NCI-H226 (cell line): ENCODE data around the gene CRACDL.
"Not testable (repeated sequence)": the region's sequence is repeated elsewhere in the genome, so short reads cannot be mapped to it uniquely, and the experiment has no call there.

Experiments
- DNase-seq: peaks from one replicate; pipeline ENCODE4 v3.0.0-alpha.2; 2015

The CRACDL gene

GRCh38 chr2:98907385-98907784, 28.6 kb downstream of the CRACDL start:
- no peak for DNase-seq

- no peak for DNase-seq
These were observed 32.1 kb downstream of the CRACDL start for GRCh38 chr2:98903767-98904485.

DNA sequence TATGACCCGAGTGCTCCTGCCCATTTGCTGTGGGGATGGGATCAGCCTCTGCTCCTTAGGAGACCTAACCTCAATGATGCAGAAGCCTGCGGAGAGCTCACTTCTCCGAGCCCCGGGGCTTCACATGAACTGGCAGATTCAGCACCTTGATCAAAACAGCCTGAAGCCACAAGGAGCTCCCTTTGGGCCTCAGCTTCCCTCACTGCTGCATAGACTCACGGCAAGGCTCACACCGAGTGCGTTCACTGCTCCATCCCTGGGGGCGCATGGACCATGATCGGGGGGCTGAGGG, 33.0 kb downstream of the CRACDL start:
- DNase-seq: no peak

DNA sequence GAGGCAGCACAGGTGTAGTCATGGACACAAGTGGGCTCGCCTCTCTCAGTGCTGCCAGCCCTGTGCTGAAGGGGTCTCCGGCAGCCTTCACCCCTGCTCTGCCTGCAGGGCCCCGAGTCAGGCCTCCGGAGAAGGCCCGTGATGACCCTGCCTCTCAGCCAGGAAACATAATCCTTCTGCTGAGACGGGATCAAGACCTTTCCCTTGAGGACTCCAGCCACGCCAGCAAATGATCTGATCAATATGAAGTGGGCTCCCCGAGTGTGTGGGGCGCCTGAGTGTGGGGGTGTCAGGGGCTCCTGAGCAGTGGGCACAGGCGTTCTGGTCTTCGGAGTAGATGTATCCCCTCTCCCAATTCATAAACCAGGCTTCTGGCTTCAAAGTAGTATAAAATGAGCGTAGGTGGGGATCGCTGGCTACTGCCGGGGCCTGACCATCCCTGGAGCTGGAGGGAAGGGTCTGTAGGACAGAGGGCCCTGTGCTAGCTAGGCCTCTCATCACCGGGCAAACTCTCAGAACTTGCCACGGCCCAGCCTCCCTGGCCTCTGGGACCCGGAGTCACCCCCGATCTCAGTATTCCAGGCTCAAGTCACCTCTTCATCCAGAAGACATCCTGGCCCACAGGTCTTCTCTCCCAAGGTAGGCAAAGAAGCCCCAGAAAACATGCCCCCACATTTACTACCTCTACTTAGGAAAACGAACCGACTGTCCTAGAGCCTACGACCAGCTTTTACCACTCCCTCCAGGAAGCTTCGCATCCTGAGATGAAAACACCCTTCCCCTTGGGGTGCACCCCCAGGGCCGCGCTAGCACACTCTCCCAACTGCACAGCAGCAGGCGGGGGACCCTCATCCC, 33.6 kb downstream of the CRACDL start:
- no peak for DNase-seq

- no peak for DNase-seq
These were observed 34.3 kb downstream of the CRACDL start for GRCh38 chr2:98901702-98902101.

DNA sequence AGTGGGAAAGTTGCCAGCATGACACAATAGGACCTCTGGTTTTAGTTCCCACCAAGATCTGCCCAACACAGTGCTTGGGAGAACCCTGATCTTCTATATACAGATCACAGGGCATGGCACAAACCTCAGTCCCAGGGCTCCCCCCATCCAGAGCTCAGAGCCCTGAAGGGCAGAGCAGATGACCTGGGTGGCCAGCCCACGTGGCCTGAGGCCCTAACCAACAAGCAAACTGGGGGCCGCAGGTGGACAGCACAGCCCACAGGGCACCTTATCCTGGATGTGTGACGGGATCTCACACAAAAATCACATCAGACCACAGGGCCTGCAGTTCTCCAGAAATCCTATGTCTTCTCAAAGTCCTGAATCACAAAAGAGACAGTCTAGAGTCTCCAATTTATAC, 34.7 kb downstream of the CRACDL start:
- DNase-seq: no peak

DNA sequence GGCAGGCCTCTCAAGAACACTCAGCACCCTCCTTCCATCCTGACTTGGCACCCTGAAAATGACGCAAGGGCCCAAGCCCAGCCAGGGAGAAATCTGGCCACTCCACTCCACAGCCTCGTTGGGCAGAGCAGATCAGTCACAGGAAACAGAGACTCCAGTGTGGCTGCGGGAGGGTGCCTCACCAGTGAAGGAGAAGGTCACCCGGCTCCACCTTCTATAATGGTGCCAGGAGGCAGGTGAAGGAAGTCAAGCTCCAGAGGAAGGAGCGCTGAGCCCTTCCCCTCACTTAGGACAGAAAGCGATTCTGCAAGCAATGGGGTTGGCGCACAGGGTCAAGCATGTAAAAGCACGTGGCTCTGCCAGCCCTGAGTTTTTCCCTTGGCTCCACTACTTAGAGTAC, 35.3 kb downstream of the CRACDL start:
- no peak for DNase-seq

- not testable (repeated sequence) for DNase-seq
These were observed 36.3 kb downstream of the CRACDL start for GRCh38 chr2:98899703-98900078.

DNA sequence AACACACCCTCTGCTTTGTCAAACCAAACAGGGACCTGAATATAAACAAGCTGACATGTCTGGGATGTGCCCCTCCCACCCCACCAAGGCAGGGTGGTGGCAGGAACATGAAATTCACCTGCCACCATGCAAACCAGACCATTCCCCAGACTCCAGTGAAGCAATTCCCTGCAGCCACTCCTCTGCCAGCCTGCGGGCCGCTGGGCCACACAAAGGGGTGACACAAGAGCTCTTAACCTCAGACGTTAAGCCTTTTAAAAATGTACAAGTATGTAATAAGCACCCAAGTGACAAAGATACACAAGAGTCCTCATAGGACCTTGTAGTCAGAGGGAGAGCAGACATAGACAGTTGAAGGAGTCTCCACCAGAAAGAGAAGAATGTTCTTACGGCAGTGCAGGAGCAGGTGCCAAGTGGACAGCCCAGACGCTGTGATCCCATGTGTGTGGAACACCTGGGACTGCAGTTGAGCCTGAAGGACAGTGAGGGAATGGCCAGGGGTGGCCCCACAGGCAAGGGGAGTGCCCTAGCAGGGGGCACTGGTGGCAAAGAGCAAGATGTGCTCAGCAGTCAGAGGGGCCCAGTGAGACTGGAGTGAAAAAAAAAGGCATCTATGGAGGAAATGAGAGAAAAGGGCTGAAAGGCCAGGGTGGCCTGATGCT, 36.9 kb downstream of the CRACDL start:
- no peak for DNase-seq

DNA sequence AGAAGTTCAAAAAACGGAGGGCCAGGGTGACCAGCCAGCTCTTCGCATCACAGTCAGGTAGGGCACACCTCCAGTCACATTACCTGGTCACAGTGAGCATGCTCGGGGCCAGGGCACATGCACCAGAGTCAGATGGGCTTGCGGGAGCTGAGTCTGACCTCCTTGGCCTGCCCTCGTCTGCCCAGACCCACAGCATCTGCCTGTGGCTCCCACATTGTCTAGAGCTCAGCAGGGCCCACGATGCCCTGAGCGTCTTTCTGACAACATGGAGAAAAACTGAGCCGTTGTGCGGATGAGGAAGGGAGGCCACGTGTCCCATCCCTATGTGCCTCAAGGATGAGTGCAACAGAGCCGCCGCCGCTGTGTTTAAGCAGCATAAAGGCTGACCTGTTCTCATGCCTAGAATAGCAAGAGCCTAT, 37.6 kb downstream of the CRACDL start:
- no peak for DNase-seq

DNA sequence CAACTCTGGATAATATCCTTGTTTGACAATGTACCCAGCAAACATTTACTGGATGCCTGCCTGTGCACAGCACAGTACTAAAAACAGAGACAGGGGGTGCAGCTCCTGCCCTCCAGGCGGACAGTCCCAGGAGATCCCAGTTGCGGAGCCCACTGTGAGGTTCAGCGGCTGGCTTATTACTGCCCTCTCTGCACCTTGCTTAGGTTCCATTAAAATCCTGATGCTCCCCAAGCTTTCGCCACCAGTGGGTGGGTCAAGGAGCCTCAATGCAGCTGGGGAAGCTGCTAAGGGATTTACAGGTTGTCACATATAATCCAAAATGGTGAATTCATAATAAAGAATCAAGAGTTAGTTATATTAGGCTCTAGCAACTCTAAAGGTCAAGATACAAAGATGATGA, 38.3 kb downstream of the CRACDL start:
- no peak for DNase-seq

GRCh38 chr2:98896944-98897343, 39.1 kb downstream of the CRACDL start:
- no peak for DNase-seq

GRCh38 chr2:98896416-98896815, 39.6 kb downstream of the CRACDL start:
- no peak for DNase-seq

DNA sequence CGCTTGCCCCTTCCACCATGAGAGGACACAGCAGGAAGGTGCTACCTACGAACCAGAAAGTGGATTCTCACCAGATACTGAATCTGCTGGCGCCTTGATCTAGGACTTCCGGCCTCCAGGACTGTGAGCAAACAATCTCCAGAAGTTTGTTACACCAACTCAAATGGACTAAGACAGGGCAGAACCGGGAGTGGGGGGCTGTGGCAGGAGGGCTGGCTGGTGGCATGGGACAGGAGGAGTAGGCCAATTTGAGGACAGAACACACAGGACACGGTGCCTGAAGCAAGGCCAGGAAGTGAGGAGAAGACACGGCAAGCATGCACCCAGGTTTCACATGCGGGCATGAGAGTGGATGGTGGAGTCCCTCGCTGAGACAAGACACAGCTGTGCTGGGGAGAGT, 40.1 kb downstream of the CRACDL start:
- DNase-seq: no peak

- no peak for DNase-seq
These were observed 40.8 kb downstream of the CRACDL start for GRCh38 chr2:98895221-98895620.

DNA sequence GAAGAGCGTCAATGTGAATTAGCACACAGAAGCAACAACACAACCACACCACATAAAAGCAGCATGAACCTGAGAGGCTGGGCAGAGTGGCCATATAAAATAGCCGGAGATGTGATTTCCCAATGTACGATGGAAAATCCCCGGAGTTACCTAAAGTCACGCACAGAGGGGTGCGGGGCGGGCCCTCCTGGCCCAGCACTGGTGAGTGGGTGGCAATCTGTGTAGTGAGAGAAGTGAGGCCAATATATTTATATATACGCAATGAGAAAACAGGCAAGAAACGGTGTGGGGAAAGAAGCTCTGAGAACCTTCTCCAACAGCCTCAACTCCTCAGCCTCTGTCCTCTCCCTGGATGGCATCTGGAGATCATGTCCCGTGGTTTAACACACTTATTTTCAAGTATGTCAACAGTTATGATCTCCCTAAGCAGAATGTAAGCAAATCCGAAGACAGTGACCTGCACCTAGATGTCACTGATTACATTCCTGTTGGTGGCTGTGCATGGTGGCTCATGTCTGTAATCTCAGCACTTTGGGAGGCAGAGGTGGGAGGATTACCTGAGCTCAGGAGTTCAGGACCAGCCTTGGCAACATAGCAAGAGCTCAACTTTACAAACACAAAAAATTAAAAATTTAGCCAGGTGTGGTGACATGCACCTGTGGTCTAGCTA, 41.6 kb downstream of the CRACDL start:
- no peak for DNase-seq

DNA sequence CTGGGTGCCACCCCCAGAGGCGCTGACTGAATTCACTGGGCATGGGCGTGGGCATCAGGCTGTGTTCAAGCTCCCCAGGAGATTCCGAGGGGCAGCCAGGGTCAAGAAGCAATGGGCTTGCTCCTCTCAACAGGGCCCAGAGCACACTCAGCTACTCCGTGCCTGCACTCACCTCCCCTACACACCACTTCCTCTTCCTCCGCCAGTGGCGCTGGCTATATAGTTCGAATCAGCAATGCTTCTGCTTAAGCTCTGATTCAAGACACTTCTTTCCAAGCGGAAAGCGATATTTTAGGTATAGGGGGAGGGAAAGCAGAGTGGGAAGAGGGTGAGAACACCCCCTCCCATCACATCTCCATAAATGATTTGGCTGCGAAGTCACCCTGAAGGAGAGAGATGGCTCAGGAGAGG, 42.1 kb downstream of the CRACDL start:
- DNase-seq: no peak

DNA sequence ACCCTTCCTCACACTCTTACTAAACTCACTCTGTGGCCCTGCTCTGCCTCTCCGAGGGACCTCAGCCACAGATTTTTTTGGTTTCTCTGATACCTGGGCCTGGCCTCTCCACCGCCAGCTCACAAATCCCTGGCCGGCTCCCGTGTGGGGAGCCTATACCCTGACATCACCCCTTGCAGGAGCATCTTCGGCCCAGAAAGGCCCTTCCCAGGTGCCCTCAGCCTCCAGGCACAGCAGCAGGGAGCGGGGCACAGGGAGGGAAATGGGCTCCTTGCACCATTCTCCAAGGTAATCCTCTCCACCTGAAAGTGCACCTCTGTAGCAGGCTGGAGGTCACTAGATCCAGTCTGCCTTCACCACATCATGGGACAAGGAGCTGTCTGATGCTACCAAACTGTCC, 43.2 kb downstream of the CRACDL start:
- no peak for DNase-seq

- no peak for DNase-seq
These were observed 44.4 kb downstream of the CRACDL start for GRCh38 chr2:98891591-98891990.

- DNase-seq: no peak
These were observed 49.9 kb downstream of the CRACDL start for GRCh38 chr2:98886066-98886554.

DNA sequence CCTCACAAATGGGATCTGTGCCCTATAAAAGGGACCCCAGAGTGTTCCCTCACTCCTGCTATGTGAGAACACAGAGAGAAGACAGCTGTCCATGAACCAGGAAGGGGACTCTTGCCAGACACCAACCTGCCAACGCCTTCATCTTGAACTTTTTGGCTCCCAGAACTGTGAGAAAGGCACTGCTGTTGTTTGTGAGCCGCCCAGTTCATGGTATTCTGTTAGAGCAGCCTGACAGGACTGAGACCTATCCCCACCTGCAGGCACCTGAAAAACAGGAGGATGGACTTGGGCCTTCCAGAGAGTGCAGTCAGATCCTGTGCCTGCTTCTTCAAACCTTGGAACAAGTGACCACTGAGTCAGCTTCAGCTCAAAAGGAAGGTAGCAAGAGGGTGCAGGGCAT, 51.4 kb downstream of the CRACDL start:
- no peak for DNase-seq

DNA sequence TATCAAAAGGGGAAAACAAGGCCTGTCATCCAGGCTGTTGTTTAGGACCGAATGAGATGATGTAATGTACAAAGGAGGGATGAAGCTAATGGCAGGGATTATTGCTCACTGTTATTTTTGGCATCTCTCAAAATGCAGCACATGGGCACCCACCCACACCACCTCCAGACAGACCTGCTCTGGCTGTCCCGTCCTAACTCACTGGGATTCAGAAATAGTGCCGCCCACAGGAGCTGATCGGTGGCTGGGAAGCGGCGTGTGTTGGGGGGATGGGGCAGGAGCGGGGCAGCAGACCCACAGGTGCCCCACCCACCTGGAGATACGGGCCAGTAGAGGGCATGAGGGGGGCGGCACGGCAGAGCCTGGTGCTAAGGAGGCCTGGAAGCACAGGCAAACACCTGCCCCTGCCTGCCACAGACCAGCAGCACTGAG, 52.2 kb downstream of the CRACDL start:
- DNase-seq: no peak
